Endothelial cell of umbilical vein (primary cell): ENCODE data around the gene SLC39A11. TPM values are rescaled to one million over a fixed set of nuclear protein-coding genes. Genes with fewer than 3 reads are reported as not detected.

ENCODE experiments used
- BruUV-seq: library from RNA; stranded (reverse); fragments of 400-500 nt; replicated peaks from 2 replicates; lab custom pipeline; 2021; lab: Mats Ljungman, UMichigan
- CTCF ChIA-PET: fragments of 300-600, 350-600 bp; sonication (Branson Sonifier 250); formaldehyde crosslinking; loops from one replicate; lab custom pipeline; 2021; ENCODE audit warnings: antibody characterized with exemption, inconsistent platforms; lab: Charles Lee
- POLR2A ChIA-PET: fragments of 300-600, 350-600 bp; sonication (Branson Sonifier 250); formaldehyde crosslinking; loops from one replicate; lab custom pipeline; 2021; ENCODE audit warnings: antibody characterized with exemption, inconsistent platforms; lab: Charles Lee
- DNase-seq: peaks from one replicate; pipeline ENCODE4 v3.0.0-alpha.2; 2011; ENCODE audit warnings: low read depth, low spot score
- FAIRE-seq: peaks from 2 replicates; lab custom pipeline; 2011; peaks lifted over from hg19 to GRCh38; lab: Jason Lieb, UNC
- H2AFZ ChIP-seq: 2 replicates; pipeline ENCODE4 v1.6.0; 2012; ENCODE audit warnings: low read depth, low read length, control low read depth, inconsistent platforms
- H3K27ac ChIP-seq: 2 replicates; pipeline ENCODE4 v1.5.1; 2011; ENCODE audit warnings: low read depth, mild to moderate bottlenecking, control low read depth, low read length, moderate library complexity; ENCODE audit not compliant: insufficient read depth
- H3K27me3 ChIP-seq, 2 experiments: 2 replicates each; pipeline versions ENCODE4 v1.6.0 to v1.6.1; 2011; ENCODE audit warnings: low read length in 2 of 2, mixed read lengths in 1 of 2; ENCODE audit not compliant: control insufficient read depth in 2 of 2, insufficient read depth in 2 of 2
- H3K36me3 ChIP-seq, 2 experiments: 2 replicates in 1 of 2; 3 replicates in 1 of 2; pipeline ENCODE4 v1.5.1; 2011; ENCODE audit warnings: low read length in 2 of 2, mild to moderate bottlenecking in 1 of 2, moderate library complexity in 1 of 2; ENCODE audit not compliant: control insufficient read depth in 2 of 2, insufficient read depth in 2 of 2; ENCODE audit errors: extremely low read depth in 1 of 2
- H3K4me1 ChIP-seq: 3 replicates; pipeline ENCODE4 v1.5.1; 2011; ENCODE audit warnings: mild to moderate bottlenecking, low read length; ENCODE audit not compliant: control insufficient read depth, insufficient read depth; ENCODE audit errors: extremely low read depth
- H3K4me2 ChIP-seq: 2 replicates; pipeline ENCODE4 v1.6.1; 2011; ENCODE audit warnings: low read length, control low read depth, mixed read lengths; ENCODE audit not compliant: insufficient read depth
- H3K4me3 ChIP-seq, 3 experiments: fragments of 200-600 bp in 1 of 3; sonication (generic), shearing (Covaris generic) in 1 of 3; replicated peaks in 1 of 3; 2 replicates each; pipeline ENCODE4 v1.5.1; 2011 to 2016; ENCODE audit warnings: control low read depth in 3 of 3, low read length in 3 of 3, mild to moderate bottlenecking in 2 of 3, inconsistent platforms in 1 of 3, low read depth in 1 of 3, moderate library complexity in 1 of 3; ENCODE audit not compliant: insufficient read depth in 1 of 3
- H3K79me2 ChIP-seq: 2 replicates; pipeline ENCODE4 v1.6.0; 2012; ENCODE audit warnings: low read length, inconsistent platforms; ENCODE audit not compliant: control insufficient read depth, insufficient read depth
- H3K9ac ChIP-seq: replicated peaks from 2 replicates; pipeline ENCODE3; 2011; ENCODE audit warnings: low read length, control low read depth; ENCODE audit not compliant: insufficient read depth; ENCODE audit errors: extremely low read depth
- H3K9me1 ChIP-seq: replicated peaks from 3 replicates; pipeline ENCODE4 v1.6.0; 2011; ENCODE audit warnings: mild to moderate bottlenecking, low read length; ENCODE audit not compliant: control insufficient read depth, insufficient read depth; ENCODE audit errors: extremely low read depth
- H3K9me3 ChIP-seq: replicated peaks from 2 replicates; pipeline ENCODE4 v1.5.1; 2012; ENCODE audit warnings: low read length, inconsistent platforms; ENCODE audit not compliant: control insufficient read depth, insufficient read depth
- H4K20me1 ChIP-seq: replicated peaks from 2 replicates; pipeline ENCODE3; 2011; ENCODE audit warnings: mild to moderate bottlenecking, low read length; ENCODE audit not compliant: control insufficient read depth, insufficient read depth; ENCODE audit errors: extremely low read depth
- CTCF ChIP-seq, 2 donors: IDR thresholded peaks; 1 replicate in 1 of 2; 2 replicates in 1 of 2; pipeline ENCODE4 v1.5.1; 2011; ENCODE audit warnings: low read length in 2 of 2, mild to moderate bottlenecking in 2 of 2, moderate library complexity in 2 of 2, control low read depth in 1 of 2, inconsistent platforms in 1 of 2, low read depth in 1 of 2; ENCODE audit not compliant: insufficient read depth in 1 of 2; ENCODE audit errors: extremely low read depth in 1 of 2
- EZH2 ChIP-seq: IDR thresholded peaks from 2 replicates; pipeline ENCODE4 v1.6.1; 2012; ENCODE audit warnings: borderline replicate concordance, low read depth, mild to moderate bottlenecking, moderate library complexity, low read length, inconsistent platforms; ENCODE audit not compliant: severe bottlenecking
- FOS ChIP-seq: IDR thresholded peaks from 2 replicates; pipeline ENCODE4 v1.6.1; 2011; ENCODE audit warnings: mild to moderate bottlenecking, low read length, moderate library complexity, borderline replicate concordance; ENCODE audit not compliant: insufficient read depth
- JUN ChIP-seq: IDR thresholded peaks from 2 replicates; pipeline ENCODE4 v1.6.1; 2011; ENCODE audit warnings: borderline replicate concordance, low read depth; ENCODE audit not compliant: insufficient read length, insufficient read depth
- MYC ChIP-seq: IDR thresholded peaks from one replicate; pipeline ENCODE4 v1.6.1; 2011; ENCODE audit warnings: mild to moderate bottlenecking, low read depth, low read length
- POLR2A ChIP-seq: IDR thresholded peaks from 2 replicates; pipeline ENCODE4 v1.6.1; 2012; ENCODE audit warnings: low read depth, mild to moderate bottlenecking, control low read depth, low read length
- POLR2AphosphoS5 ChIP-seq: IDR thresholded peaks from 2 replicates; pipeline ENCODE4 v1.6.1; 2012; ENCODE audit warnings: low read depth, mild to moderate bottlenecking, control low read depth, low read length, moderate library complexity; ENCODE audit not compliant: insufficient read depth
- dilution Hi-C: fragments of 300-500 bp; cut with MboI; formaldehyde crosslinking; loops from one replicate; pipeline ENCODE4 v1.15.0; 2019; ENCODE audit warnings: low sequenced_read_pairs; ENCODE audit not compliant: extremely low pct_ligation_motif_present
- intact Hi-C: fragments of 100-400 bp; cut with micrococcal nuclease; formaldehyde crosslinking; loops from one replicate; pipeline ENCODE4 v1.10.0; 2022
- polyA plus RNA-seq, 4 experiments: library from polyadenylated mRNA; depleted of rRNA in 3 of 4; stranded (reverse) in 3 of 4; unstranded in 1 of 4; fragments of >200 nt; gene quantifications; 2 replicates each; pipeline versions ENCODE4 v1.2.1 to v1.2.3, GENCODE V29; 2011 to 2012; ENCODE audit warnings: missing spikeins in 1 of 4
- total RNA-seq: library from RNA; stranded (reverse); gene quantifications from 2 replicates; pipeline ENCODE4 v1.2.3, GENCODE V29; 2021
- TF ChIP-seq, protein P1 (sequence below): IDR thresholded peaks from 2 replicates; pipeline ENCODE4 v1.6.1; 2011; ENCODE audit not compliant: insufficient read depth, insufficient read length

SLC39A11 gene
- total and polyA plus RNA-seq, 2 donors (not counting 3 experiments of a cell fraction or from before 2014, with no cell fraction given): 8.1 to 11.9 TPM

GRCh38 chr17:72720494-72720825 lies 372.0 kb downstream of the SLC39A11 start:
- Histone ChIP-seq H3K27ac (no peak overlapping the region), H3K9me3 (no peaks in the 10 kb centered on the region), H3K27me3 (no peaks in the 10 kb centered on the region), H3K9me1 (no peaks in the 10 kb centered on the region), H3K36me3 (no peaks in the 10 kb centered on the region), H3K79me2 (no peaks in the 10 kb centered on the region), H3K4me2 (no peak overlapping the region), H4K20me1 (no peaks in the 10 kb centered on the region), H3K4me1 (peaks cover 13% of the 10 kb centered on the region), H3K9ac (no peak overlapping the region), H2AFZ (no peak overlapping the region), H3K4me3 (no peak overlapping the region)
- no peak for FAIRE-seq
- dilution Hi-C loops (no loop called here), intact Hi-C loops (loop anchor here (10.0 kb wide), 1 partner anchor 994 kb away; no protein-coding TSS in a partner anchor)
- POLR2A ChIA-PET: no interaction called here
- TF ChIP-seq, protein P1, sequence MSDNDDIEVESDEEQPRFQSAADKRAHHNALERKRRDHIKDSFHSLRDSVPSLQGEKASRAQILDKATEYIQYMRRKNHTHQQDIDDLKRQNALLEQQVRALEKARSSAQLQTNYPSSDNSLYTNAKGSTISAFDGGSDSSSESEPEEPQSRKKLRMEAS: no peak
- TF ChIP-seq CTCF (IDR thresholded peaks at IDR 0.05; ENCODE audit: extremely low read depth in 1 of 2, insufficient read depth in 1 of 2, low read depth in 1 of 2, low read length in 2 of 2) (no peak), FOS (no peak), JUN (no peak), MYC (no peak), POLR2A (no peak), EZH2 (no peak), POLR2AphosphoS5 (no peak)
- DNase-seq: no peak
- no TSS peak for BruUV-seq
- CTCF ChIA-PET: interaction anchor here (0.7 to 2.3 kb wide), 5 partner anchors 7 to 650 kb away, joined by 3 to 7 read pairs (median 3); no protein-coding TSS in a partner anchor
